Putamen (tissue), 1 donor: ENCODE data around the gene TSPOAP1.

ENCODE experiments used
- DNase-seq: peaks from one replicate; pipeline ENCODE4 v3.0.0-alpha.2; 2016; ENCODE audit warnings: low spot score

The TSPOAP1 gene

GRCh38 chr17:58302919-58303585, 25.5 kb downstream of the TSPOAP1 start:
- DNase-seq = no peak

- DNase-seq = no peak
Measured at GRCh38 chr17:58302171-58302918, 26.2 kb downstream of the TSPOAP1 start.

- DNase-seq = no peak
Measured at GRCh38 chr17:58301504-58302150, 27.0 kb downstream of the TSPOAP1 start.

GRCh38 chr17:58300336-58300735, 28.3 kb downstream of the TSPOAP1 start:
- DNase-seq = no peak

- no peak for DNase-seq
Measured at GRCh38 chr17:58294034-58294433, 34.6 kb downstream of the TSPOAP1 start.

GRCh38 chr17:58291246-58291645, 37.3 kb downstream of the TSPOAP1 start:
- DNase-seq = no peak

- DNase-seq = no peak
Measured at GRCh38 chr17:58289869-58290268, 38.7 kb downstream of the TSPOAP1 start.

- DNase-seq = no peak
Measured at GRCh38 chr17:58285422-58285810, 43.2 kb downstream of the TSPOAP1 start.

GRCh38 chr17:58284613-58285421, 43.8 kb downstream of the TSPOAP1 start:
- DNase-seq = no peak

- DNase-seq = no peak
Measured at GRCh38 chr17:58283674-58284612, 44.7 kb downstream of the TSPOAP1 start.

- no peak for DNase-seq
Measured at GRCh38 chr17:58282442-58282841, 46.2 kb downstream of the TSPOAP1 start.

- no peak for DNase-seq
Measured at GRCh38 chr17:58281511-58282011, 47.0 kb downstream of the TSPOAP1 start.

GRCh38 chr17:58280480-58281217, 47.9 kb downstream of the TSPOAP1 start, which contains the start of gene MPO:
TSS of gene MPO (minus strand) at chr17:58280935. CDS start at chr17:58280758, 177 bp downstream.
- DNase-seq = no peak

- DNase-seq = no peak
Measured at GRCh38 chr17:58279736-58280479, 48.7 kb downstream of the TSPOAP1 start.

- DNase-seq = no peak
Measured at GRCh38 chr17:58279016-58279711, 49.4 kb downstream of the TSPOAP1 start.

GRCh38 chr17:58278661-58279015, 50.0 kb downstream of the TSPOAP1 start:
- DNase-seq = no peak

GRCh38 chr17:58277802-58278595, 50.6 kb downstream of the TSPOAP1 start:
- DNase-seq = no peak
